Motor neuron (in vitro differentiated cells): ENCODE data around the gene BARHL1. TPM values are rescaled to one million over a fixed set of nuclear protein-coding genes. Genes with fewer than 3 reads are reported as not detected.

Experiments
- ATAC-seq, 8 experiments: fragments of 200-7000 bp; cut with Tn5 transposase; replicated peaks in 6 of 8; 2 replicates each; pipeline ENCODE4 v1.8.0; 2021; ENCODE audit warnings: mild to moderate bottlenecking in 8 of 8, moderate library complexity in 8 of 8
- H3K27ac ChIP-seq, 2 donors: fragments of 250-450 bp; sonication (Bioruptor Pico); 2 replicates each; pipeline ENCODE4 v1.9.0; 2021; ENCODE audit warnings: antibody characterized with exemption in 2 of 2, mild to moderate bottlenecking in 2 of 2, moderate library complexity in 1 of 2
- H3K4me1 ChIP-seq, 2 donors: fragments of 250-450 bp; sonication (Bioruptor Pico); replicated peaks in 1 of 2; 2 replicates each; pipeline ENCODE4 v1.6.1; 2021; ENCODE audit warnings: antibody characterized with exemption in 2 of 2, mild to moderate bottlenecking in 2 of 2, moderate library complexity in 1 of 2
- H3K4me3 ChIP-seq, 5 donors: fragments of 250-450 bp; sonication (Bioruptor Pico); 2 replicates each; pipeline ENCODE4 v1.9.0; 2021; ENCODE audit warnings: antibody characterized with exemption in 5 of 5, mild to moderate bottlenecking in 5 of 5, moderate library complexity in 4 of 5
- WGBS, 10 experiments: fragments of 450-650 bp; shearing (Covaris generic); methylation state at CpG; one replicate each; pipeline ENCODE4 v1.0.0; 2022; 5-methylcytosine and 5-hydroxymethylcytosine counted together
- in situ Hi-C, 9 experiments: fragments of 400-800 bp; cut with MboI; loops; one replicate each; pipeline ENCODE4 v1.15.0; 2021; ENCODE audit warnings: low sequenced_read_pairs in 9 of 9, low pct_unique_long_range_greater_than_20kb in 2 of 9; ENCODE audit not compliant: unreplicated experiment in 9 of 9
- total RNA-seq, 8 experiments: library from RNA; unstranded; fragments of 300-600 nt; gene quantifications; 2 replicates each; pipeline versions ENCODE4 v1.2.3 to v1.2.4, GENCODE V29; 2022

BARHL1 gene
- total RNA-seq, 8 experiments from 2014 or later, result 0.14 to 0.80 (median 0.40) TPM; not detected in 3

GRCh38 chr9:132591244-132591643 lies 8.8 kb downstream of the BARHL1 start:
- 0 to 70% (median 33%) methylated on average over 1 to 6 of the region's 6 CpGs; no CpG with 5 or more reads in 5 of the 10 experiments for WGBS, 10 experiments
- Histone ChIP-seq H3K4me3 (no peak overlapping the region), H3K27ac (no peak overlapping the region), H3K4me1 (peaks cover 2 to 5% of the 10 kb centered on the region in 2 donors)
- ATAC-seq, result no peak
- in situ Hi-C loops, result no loop called here

DNA sequence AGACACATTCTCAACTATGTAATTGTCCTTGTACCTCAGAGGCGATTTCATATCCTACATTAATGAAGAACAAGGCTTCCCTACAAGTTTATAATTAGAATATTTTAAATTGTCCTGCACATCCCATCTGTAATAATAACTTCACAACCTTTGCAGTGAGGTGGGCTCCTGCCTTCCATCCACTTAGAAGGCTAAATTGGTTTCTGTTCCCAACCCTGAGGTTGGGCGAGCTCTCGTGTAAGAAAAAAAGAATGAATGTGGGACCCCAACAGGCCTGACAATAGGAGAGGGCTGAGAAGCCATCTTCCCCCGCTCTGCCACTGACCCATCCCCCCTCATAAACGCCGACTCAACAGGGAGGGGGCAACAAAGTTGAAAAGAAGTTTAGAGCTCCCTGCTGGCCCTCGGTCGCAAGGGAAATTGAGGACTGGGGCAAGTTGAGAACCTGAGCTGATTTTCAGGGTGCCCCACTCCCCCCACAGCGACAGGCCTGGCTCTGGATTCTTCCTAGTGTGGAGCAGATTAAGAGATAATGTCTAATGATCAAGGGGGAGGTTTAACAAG lies 9.4 kb downstream of the BARHL1 start:
- Histone ChIP-seq H3K27ac (no peak overlapping the region), H3K4me1 (peaks cover 2 to 5% of the 10 kb centered on the region in 2 donors), H3K4me3 (no peak overlapping the region)
- no peak for ATAC-seq
- in situ Hi-C loops, result no loop called here
- 9 to 93% (median 43%) methylated on average over 1 to 7 of the region's 9 CpGs; no CpG with 5 or more reads in 4 of the 10 experiments for WGBS, 10 experiments

- no peak for ATAC-seq
- 32 to 100% (median 40%) methylated on average over 1 to 7 of the region's 8 CpGs; no CpG with 5 or more reads in 1 of the 10 experiments for WGBS, 10 experiments
- in situ Hi-C loops, result no loop called here
- Histone ChIP-seq H3K4me1 (peaks cover 2 to 5% of the 10 kb centered on the region in 2 donors), H3K27ac (no peak overlapping the region), H3K4me3 (no peak overlapping the region)
Observed at GRCh38 chr9:132592451-132592850, 10.0 kb downstream of the BARHL1 start.

DNA sequence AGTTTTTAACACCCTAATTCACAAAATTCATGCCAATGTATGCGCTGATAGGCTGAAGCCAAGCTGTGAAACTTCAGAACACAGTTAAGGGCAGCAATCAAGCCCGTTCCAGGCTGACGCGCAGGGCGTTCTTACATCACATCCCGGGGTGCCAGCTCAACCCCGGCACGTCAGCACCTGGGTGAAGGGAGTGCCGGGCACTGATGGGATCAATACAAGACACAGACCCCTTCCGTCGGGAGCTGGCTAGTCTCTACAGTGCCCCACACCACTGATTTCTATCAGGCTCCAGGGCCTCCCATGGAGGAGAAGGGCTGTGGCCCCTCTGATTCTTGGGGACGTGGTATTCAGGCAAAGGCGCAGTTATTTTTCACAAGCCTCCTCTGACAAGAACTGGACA lies 12.0 kb downstream of the BARHL1 start:
- 40 to 100% (median 84%) methylated on average over 1 to 11 of the region's 13 CpGs; no CpG with 5 or more reads in 2 of the 10 experiments for WGBS, 10 experiments
- Histone ChIP-seq H3K4me3 (no peak overlapping the region), H3K4me1 (peaks cover 2 to 5% of the 10 kb centered on the region in 2 donors), H3K27ac (no peak overlapping the region)
- ATAC-seq, result no peak
- in situ Hi-C loops, result no loop called here

- 33 to 90% (median 71%) methylated on average over 1 to 5 of the region's 6 CpGs; no CpG with 5 or more reads in 3 of the 10 experiments for WGBS, 10 experiments
- ATAC-seq, result no peak
- Histone ChIP-seq H3K27ac (no peak overlapping the region), H3K4me1 (peaks cover under 1 to 5% of the 10 kb centered on the region in 2 donors), H3K4me3 (no peak overlapping the region)
- in situ Hi-C loops, result no loop called here
Observed at GRCh38 chr9:132595319-132595718, 12.9 kb downstream of the BARHL1 start.

DNA sequence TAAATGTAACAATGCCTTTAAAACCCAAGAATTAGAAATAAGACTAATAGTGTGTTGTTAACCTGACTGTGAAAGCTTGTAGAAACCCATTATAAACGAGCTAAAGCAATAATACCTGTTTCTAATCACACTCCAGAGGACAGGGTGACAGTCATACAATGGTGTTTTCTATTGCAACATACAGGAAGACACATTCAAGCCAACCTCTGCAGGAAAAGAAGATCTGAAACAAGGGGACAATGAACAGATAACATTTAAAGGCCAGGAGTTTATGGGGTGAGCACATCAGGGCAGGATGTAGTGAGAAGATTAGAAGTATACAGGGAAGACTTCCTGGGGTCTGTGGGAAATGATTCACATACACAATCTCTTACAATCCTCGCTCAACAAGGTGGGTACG lies 13.8 kb downstream of the BARHL1 start:
- no peak for ATAC-seq
- Histone ChIP-seq H3K27ac (no peak overlapping the region), H3K4me3 (no peak overlapping the region), H3K4me1 (peaks cover 0 to under 1% of the 10 kb centered on the region in 2 donors)
- in situ Hi-C loops, result no loop called here
- WGBS, 10 experiments, result 0 to 92% (median 33%) methylated on average over 1 to 3 of the region's 3 CpGs; no CpG with 5 or more reads in 1 of the 10 experiments

DNA sequence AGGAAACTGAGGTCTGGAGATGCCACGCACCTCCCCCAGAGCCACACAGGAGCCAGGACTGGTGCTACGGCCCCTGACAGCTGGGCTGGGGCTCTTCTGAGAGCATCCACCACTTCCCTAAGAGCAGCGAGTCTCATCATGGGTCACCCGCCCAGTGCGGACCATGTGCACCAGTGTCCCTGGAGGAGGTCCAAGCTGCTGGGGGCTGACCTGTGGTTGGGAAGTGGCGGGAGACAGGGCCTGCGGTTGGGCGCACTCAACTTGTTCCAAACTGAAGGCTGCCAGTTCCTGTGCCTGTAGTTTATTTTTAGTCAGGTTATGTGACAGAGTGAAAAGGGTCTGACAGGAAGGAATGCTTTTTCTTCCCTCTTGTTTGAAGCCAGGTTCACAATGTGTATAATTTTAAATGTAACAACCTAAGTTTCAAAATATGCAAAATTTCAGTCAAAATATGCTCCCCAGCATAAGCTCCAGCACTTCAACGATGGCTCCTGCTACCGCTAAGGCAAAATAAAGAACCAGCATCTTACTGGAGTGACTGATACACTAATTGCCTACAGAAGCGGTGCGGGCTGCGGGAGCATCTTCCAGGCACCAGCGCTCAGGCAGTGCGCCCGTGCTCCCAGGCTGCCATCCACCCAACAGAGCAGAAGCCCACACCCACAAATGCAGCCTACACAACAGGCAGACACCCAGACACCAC lies 14.8 kb downstream of the BARHL1 start:
- no peak overlapping the region for H3K4me3 ChIP-seq
- in situ Hi-C loops, result no loop called here
- ATAC-seq, result no peak

DNA sequence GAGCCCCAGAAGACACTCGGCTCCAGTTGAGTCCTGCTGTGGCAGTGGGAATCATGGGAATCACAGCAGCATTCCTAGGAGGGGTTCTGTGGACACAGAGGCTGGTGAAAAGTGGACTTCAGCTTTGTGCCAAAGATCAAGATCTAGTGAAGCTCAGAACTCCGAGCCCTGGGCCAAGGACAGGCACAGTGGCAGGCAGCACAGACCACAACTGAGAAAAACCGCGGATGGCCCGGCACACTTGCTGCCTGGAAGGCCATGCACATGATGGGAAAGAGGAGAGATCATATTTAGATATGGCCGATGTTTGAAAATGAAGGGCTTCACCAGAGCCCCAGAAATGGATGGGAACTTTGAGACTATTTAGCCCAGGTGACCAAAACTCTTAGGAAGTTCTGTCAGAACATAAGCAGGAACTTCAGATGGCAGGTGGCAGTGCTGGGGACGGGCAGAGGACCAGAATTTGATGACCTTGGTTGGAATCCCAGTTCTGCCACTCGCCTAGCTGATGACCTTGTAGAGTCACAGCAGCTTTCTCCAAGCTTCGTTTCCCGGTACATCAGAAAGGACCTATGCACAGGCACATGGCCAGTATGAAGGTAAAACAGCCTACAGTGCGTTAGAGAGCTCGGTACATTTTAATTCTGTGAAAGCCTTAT lies 18.0 kb downstream of the BARHL1 start:
- no peak overlapping the region for H3K4me3 ChIP-seq
- WGBS, 10 experiments, result 94 to 100% (median 97%) methylated on average over 1 to 12 of the region's 12 CpGs; no CpG with 5 or more reads in 1 of the 10 experiments
- no peaks in the 10 kb centered on the region for H3K4me1 ChIP-seq
- in situ Hi-C loops, result no loop called here
- H3K27ac ChIP-seq, result no peak overlapping the region
- ATAC-seq, result no peak

More for the DNA sequence above, 14.8 kb downstream of the BARHL1 start:
- Histone ChIP-seq H3K27ac (no peak overlapping the region), H3K4me1 (no peaks in the 10 kb centered on the region)
- WGBS, 10 experiments, result 80 to 100% (median 95%) methylated on average over 1 to 12 of the region's 16 CpGs; no CpG with 5 or more reads in 3 of the 10 experiments

- 0 to 100% (median 83%) methylated on average over 1 to 3 of the region's 3 CpGs; no CpG with 5 or more reads in 3 of the 10 experiments for WGBS, 10 experiments
- ATAC-seq, result no peak
- in situ Hi-C loops, result no loop called here
- no peak overlapping the region for H3K4me3 ChIP-seq
- H3K27ac ChIP-seq, result no peak overlapping the region
- no peaks in the 10 kb centered on the region for H3K4me1 ChIP-seq
Observed at GRCh38 chr9:132602207-132602606, 19.8 kb downstream of the BARHL1 start.

DNA sequence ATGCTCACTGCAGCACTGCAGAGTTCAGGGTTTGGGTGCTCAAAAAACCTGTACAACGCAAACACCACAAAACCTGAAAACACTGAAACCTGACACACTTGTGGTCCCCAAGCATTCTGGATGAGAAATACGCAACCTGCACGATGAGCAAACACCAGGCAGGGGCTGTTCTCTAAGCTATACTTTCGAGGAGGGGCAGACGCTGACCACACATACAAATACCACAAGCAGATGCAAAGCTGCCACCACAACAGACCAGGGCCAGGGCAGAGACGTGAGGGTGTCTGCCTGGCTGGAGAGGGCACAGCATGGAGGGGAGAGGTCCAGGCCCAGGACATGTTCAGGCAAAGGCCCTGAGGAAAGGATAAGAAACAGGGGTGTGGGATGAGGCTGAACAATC lies 23.0 kb downstream of the BARHL1 start:
- Histone ChIP-seq H3K4me1 (no peaks in the 10 kb centered on the region), H3K4me3 (no peak overlapping the region), H3K27ac (no peak overlapping the region)
- no peak for ATAC-seq
- WGBS, 10 experiments, result 96 to 100% (median 100%) methylated on average over 1 to 4 of the region's 6 CpGs; no CpG with 5 or more reads in 5 of the 10 experiments
- in situ Hi-C loops, result no loop called here

DNA sequence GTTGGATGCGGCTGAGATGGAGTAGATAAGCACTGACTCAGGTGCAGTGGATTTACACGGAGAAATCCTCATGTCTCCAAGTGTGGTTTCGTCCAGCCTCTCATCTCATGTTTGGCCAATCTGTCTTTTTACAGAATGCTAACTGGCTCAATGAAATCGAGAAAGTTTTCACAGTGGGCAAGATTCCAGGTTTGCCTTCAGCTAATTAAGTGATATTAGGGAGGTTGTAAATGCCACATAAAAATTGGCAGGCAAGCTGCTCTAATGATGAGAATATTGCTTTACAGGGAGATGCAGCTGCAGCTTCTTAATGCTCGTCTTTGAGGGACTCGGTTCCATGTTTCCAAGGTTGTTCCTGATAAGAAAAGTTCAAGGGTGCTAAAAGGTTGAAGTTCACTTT lies 23.7 kb downstream of the BARHL1 start:
- Histone ChIP-seq H3K4me3 (no peak overlapping the region), H3K27ac (no peak overlapping the region), H3K4me1 (no peaks in the 10 kb centered on the region)
- in situ Hi-C loops, result no loop called here
- WGBS, 10 experiments, result 80 to 100% (median 94%) methylated on average over 2 to 6 of the region's 6 CpGs
- ATAC-seq, result no peak

GRCh38 chr9:132609184-132609583 lies 26.8 kb downstream of the BARHL1 start:
- in situ Hi-C loops, result no loop called here
- 80 to 100% (median 100%) methylated on average over 1 to 4 of the region's 9 CpGs; no CpG with 5 or more reads in 4 of the 10 experiments for WGBS, 10 experiments
- ATAC-seq, result no peak
- H3K4me1 ChIP-seq, result no peaks in the 10 kb centered on the region
- H3K27ac ChIP-seq, result no peak overlapping the region
- no peak overlapping the region for H3K4me3 ChIP-seq

- 17 to 100% (median 83%) methylated on average over 1 to 6 of the region's 7 CpGs; no CpG with 5 or more reads in 3 of the 10 experiments for WGBS, 10 experiments
- ATAC-seq, result peak in 2 of 8 experiments; percentile 79 to 94
- Histone ChIP-seq H3K4me1 (no peaks in the 10 kb centered on the region), H3K4me3 (no peak overlapping the region), H3K27ac (no peak overlapping the region)
- in situ Hi-C loops, result no loop called here
Observed at GRCh38 chr9:132609829-132610228, 27.4 kb downstream of the BARHL1 start.
